HepG2 (cell line): Measurements from ENCODE around the gene ITGB8. TPM values are rescaled to one million over a fixed set of nuclear protein-coding genes. Genes with fewer than 3 reads are reported as not detected.

Source experiments
- ATAC-seq: fragments of 200-7000 bp; cut with Tn5 transposase; 3 replicates; pipeline ENCODE4 v1.9.1; 2020; ENCODE audit warnings: mild to moderate bottlenecking, moderate library complexity
- BruUV-seq: library from RNA; stranded (reverse); fragments of 400-500 nt; replicated peaks from 2 replicates; lab custom pipeline; 2021; lab: Mats Ljungman, UMichigan
- CTCF ChIA-PET: fragments of 300-600 bp; formaldehyde crosslinking; extraction: SDS; loops from one replicate; lab custom pipeline; 2021; ENCODE audit warnings: low total read pairs, inconsistent platforms, low intra/inter-chr PET ratio; lab: Yijun Ruan, JAX
- POLR2A ChIA-PET: fragments of 350-600 bp; sonication (Branson Sonifier 250); formaldehyde crosslinking; loops from one replicate; lab custom pipeline; 2020; ENCODE audit warnings: antibody characterized with exemption, inconsistent platforms; lab: Yijun Ruan, JAX
- DNase-seq: peaks from one replicate; pipeline ENCODE4 v3.0.0-alpha.2; 2015; ENCODE audit warnings: low spot score
- FAIRE-seq: peaks from 3 replicates; lab custom pipeline; 2011; peaks lifted over from hg19 to GRCh38; lab: Jason Lieb, UNC
- H2AFZ ChIP-seq: one replicate; pipeline ENCODE4 v1.6.1; 2011; ENCODE audit warnings: low read length, inconsistent platforms
- H3K27ac ChIP-seq: fragments of 300-600 bp; 3 replicates; pipeline ENCODE4 v1.8.0; 2011; ENCODE audit warnings: mixed run types, mild to moderate bottlenecking, mixed read lengths, low read length, inconsistent platforms; ENCODE audit not compliant: insufficient read depth; ENCODE audit errors: extremely low read length
- H3K27me3 ChIP-seq, 2 experiments: fragments of 200-600 bp in 1 of 2; 2 replicates in 1 of 2; 3 replicates in 1 of 2; pipeline versions ENCODE4 v1.6.0 to v1.8.0; 2011; ENCODE audit warnings: low read length in 2 of 2, mild to moderate bottlenecking in 2 of 2, moderate library complexity in 2 of 2, inconsistent platforms in 1 of 2; ENCODE audit not compliant: insufficient read depth in 2 of 2, control insufficient read depth in 1 of 2
- H3K36me3 ChIP-seq, 2 experiments: fragments of 200-600 bp in 1 of 2; replicated peaks in 1 of 2; 2 replicates in 1 of 2; 3 replicates in 1 of 2; pipeline versions ENCODE4 v1.5.1 to v1.8.0; 2011; ENCODE audit warnings: low read length in 2 of 2, inconsistent platforms in 1 of 2; ENCODE audit not compliant: insufficient read depth in 2 of 2, control insufficient read depth in 1 of 2
- H3K4me1 ChIP-seq: 2 replicates; pipeline ENCODE4 v1.5.1; 2012; ENCODE audit warnings: low read length, inconsistent platforms; ENCODE audit not compliant: insufficient read depth
- H3K4me2 ChIP-seq: 2 replicates; pipeline ENCODE4 v1.6.0; 2011; ENCODE audit warnings: low read depth, low read length, inconsistent platforms
- H3K4me3 ChIP-seq, 3 experiments: fragments of 200-600 bp in 1 of 3; sonication (generic), shearing (Covaris generic) in 1 of 3; replicated peaks in 1 of 3; 2 replicates each; pipeline ENCODE4 v1.5.1; 2011 to 2016; ENCODE audit warnings: low read length in 3 of 3, inconsistent platforms in 2 of 3, low read depth in 2 of 3, mild to moderate bottlenecking in 2 of 3, control low read depth in 1 of 3, mixed read lengths in 1 of 3; ENCODE audit not compliant: insufficient read depth in 1 of 3
- H3K79me2 ChIP-seq: one replicate; pipeline ENCODE4 v1.6.1; 2011; ENCODE audit warnings: low read length, inconsistent platforms; ENCODE audit not compliant: insufficient read depth
- H3K9ac ChIP-seq: 2 replicates; pipeline ENCODE4 v1.6.0; 2011; ENCODE audit warnings: mild to moderate bottlenecking, low read depth, low read length, inconsistent platforms; ENCODE audit not compliant: insufficient read depth
- H3K9me3 ChIP-seq: 2 replicates; pipeline ENCODE4 v1.5.1; 2012; ENCODE audit warnings: mild to moderate bottlenecking, low read length
- H4K20me1 ChIP-seq: 2 replicates; pipeline ENCODE4 v1.6.0; 2011; ENCODE audit warnings: inconsistent platforms, mild to moderate bottlenecking, low read length, moderate library complexity; ENCODE audit not compliant: insufficient read depth
- ELF4 ChIP-seq: sonication (generic); formaldehyde crosslinking; IDR thresholded peaks from 2 replicates; pipeline ENCODE4 v1.5.0; 2020; ENCODE audit warnings: missing genetic modification reagents, mild to moderate bottlenecking, moderate library complexity, borderline replicate concordance
- KLF6 ChIP-seq: IDR thresholded peaks from 2 replicates; pipeline ENCODE4 v1.8.0; 2016; ENCODE audit warnings: missing biosample characterization, missing genetic modification reagents
- MEIS1 ChIP-seq: sonication (generic); formaldehyde crosslinking; IDR thresholded peaks from 2 replicates; pipeline ENCODE4 v1.9.0; 2021; ENCODE audit warnings: mild to moderate bottlenecking, missing genetic modification reagents, moderate library complexity, borderline replicate concordance
- NR2F6 ChIP-seq, 2 experiments: IDR thresholded peaks; 2 replicates each; pipeline ENCODE4 v1.6.1; 2016; ENCODE audit warnings: antibody characterized with exemption in 1 of 2, mild to moderate bottlenecking in 1 of 2
- POLR2AphosphoS2 ChIP-seq: IDR thresholded peaks from 2 replicates; pipeline ENCODE4 v1.6.1; 2011; ENCODE audit warnings: low read depth, low read length, improper control_type of control experiment
- ZNF644 ChIP-seq: IDR thresholded peaks from 2 replicates; pipeline ENCODE4 v1.6.1; 2016; ENCODE audit warnings: low read depth
- ZNF687 ChIP-seq: sonication (generic); formaldehyde crosslinking; IDR thresholded peaks from 2 replicates; pipeline ENCODE4 v1.5.1; 2020; ENCODE audit warnings: mild to moderate bottlenecking, missing genetic modification reagents, moderate library complexity
- WGBS: methylation state at CpG from one replicate; pipeline ENCODE4 v1.1.6; 2017; ENCODE audit warnings: low lambda C conversion rate; 5-methylcytosine and 5-hydroxymethylcytosine counted together
- in situ Hi-C: cut with HindIII; loops from 2 replicates; pipeline ENCODE4 v1.10.0; 2017; ENCODE audit warnings: low pct_unique_long_range_greater_than_20kb; ENCODE audit not compliant: extremely low pct_ligation_motif_present
- intact Hi-C: fragments of 100-400 bp; cut with micrococcal nuclease; formaldehyde crosslinking; loops from one replicate; pipeline ENCODE4 v1.10.0; 2022; ENCODE audit not compliant: unreplicated experiment
- polyA plus RNA-seq, 8 experiments: library from polyadenylated mRNA; depleted of rRNA in 3 of 8; stranded (reverse) in 7 of 8; unstranded in 1 of 8; fragments of >200 nt; fragmentation: Illumina TruSeq in 4 of 8; extraction: Trizol in 4 of 8; gene quantifications; 2 replicates each; pipeline versions ENCODE4 v1.2.1 to v1.2.3, GENCODE V29; 2011 to 2016; ENCODE audit warnings: low read depth in 4 of 8, missing spikeins in 1 of 8, mixed read lengths in 1 of 8; ENCODE audit not compliant: insufficient read depth in 1 of 8
- total RNA-seq, 5 experiments: library from RNA; depleted of rRNA; stranded (reverse); fragments of >200 nt; fragmentation: Illumina TruSeq; extraction: Trizol; gene quantifications; 2 replicates each; pipeline ENCODE4 v1.2.3, GENCODE V29; 2016; ENCODE audit warnings: low read depth in 1 of 5
- TF ChIP-seq, protein P1 (sequence below): sonication (generic); formaldehyde crosslinking; IDR thresholded peaks from 2 replicates; pipeline ENCODE4 v1.5.0; 2020; ENCODE audit warnings: missing genetic modification reagents, mild to moderate bottlenecking, borderline replicate concordance

Gene ITGB8
- total and polyA plus RNA-seq, 2 of the 13 experiments (the other 11 are each of a cell fraction or from before 2014, with no cell fraction given), result 0.01 TPM; not detected in 1

- in situ Hi-C loops (loop anchor here (25.0 kb wide), 1 partner anchor 541 kb away; the partner anchor contains the start of gene TMEM196), intact Hi-C loops (no loop called here)
- Histone ChIP-seq H3K9me3 (no peaks in the 10 kb centered on the region), H3K4me2 (no peak overlapping the region), H3K36me3 (no peaks in the 10 kb centered on the region), H3K79me2 (no peaks in the 10 kb centered on the region), H3K4me3 (no peak overlapping the region), H3K27me3 (no peaks in the 10 kb centered on the region), H3K9ac (no peak overlapping the region), H2AFZ (no peak overlapping the region), H4K20me1 (no peaks in the 10 kb centered on the region), H3K4me1 (peaks cover 33% of the 10 kb centered on the region), H3K27ac (no peak overlapping the region)
- 4% methylated on average over 1 of the region's 1 CpG for WGBS
- no TSS peak for BruUV-seq
- TF ChIP-seq MEIS1 (CRISPR knock-in tag) (no peak), ELF4 (no peak), ZNF687 (CRISPR knock-in tag) (no peak)
- ATAC-seq (no peak), DNase-seq (no peak), FAIRE-seq (no peak)
- ChIA-PET POLR2A (no interaction called here), CTCF (no interaction called here)
Measured at GRCh38 chr7:20302891-20303290, 27.8 kb upstream of the ITGB8 start.

GRCh38 chr7:20304366-20304765 lies 26.3 kb upstream of the ITGB8 start:
- peak overlapping the region; percentile 30; the same call in 1 of the 2 replicates for H3K4me2 ChIP-seq
- FAIRE-seq (peak; percentile 26), DNase-seq (peak; percentile 68), ATAC-seq (peak; percentile 93)
- H3K27me3 ChIP-seq, result no peaks in the 10 kb centered on the region
- intact Hi-C loops (no loop called here), in situ Hi-C loops (loop anchor here (25.0 kb wide), 1 partner anchor 542 kb away; the partner anchor contains the start of gene TMEM196)
- no peak overlapping the region for H2AFZ ChIP-seq
- H3K27ac ChIP-seq, result no peak overlapping the region
- no peaks in the 10 kb centered on the region for H4K20me1 ChIP-seq
- no peaks in the 10 kb centered on the region for H3K79me2 ChIP-seq
- 0% methylated on average over 3 of the region's 4 CpGs for WGBS
- H3K9ac ChIP-seq, result no peak overlapping the region
- no peak overlapping the region for H3K4me3 ChIP-seq
- H3K9me3 ChIP-seq, result no peaks in the 10 kb centered on the region
- no peaks in the 10 kb centered on the region for H3K36me3 ChIP-seq
- ChIA-PET CTCF (no interaction called here), POLR2A (no interaction called here)
- H3K4me1 ChIP-seq, result peaks cover 33% of the 10 kb centered on the region
- no TSS peak for BruUV-seq
- TF ChIP-seq, protein P1, sequence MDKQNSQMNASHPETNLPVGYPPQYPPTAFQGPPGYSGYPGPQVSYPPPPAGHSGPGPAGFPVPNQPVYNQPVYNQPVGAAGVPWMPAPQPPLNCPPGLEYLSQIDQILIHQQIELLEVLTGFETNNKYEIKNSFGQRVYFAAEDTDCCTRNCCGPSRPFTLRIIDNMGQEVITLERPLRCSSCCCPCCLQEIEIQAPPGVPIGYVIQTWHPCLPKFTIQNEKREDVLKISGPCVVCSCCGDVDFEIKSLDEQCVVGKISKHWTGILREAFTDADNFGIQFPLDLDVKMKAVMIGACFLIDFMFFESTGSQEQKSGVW (CRISPR knock-in tag), result no peak
- TF ChIP-seq NR2F6 (IDR thresholded peaks at IDR 0.05) (peak; percentile 34; the same call in 1 of the 2 replicates), NR2F6 (CRISPR knock-in tag; IDR thresholded peaks at IDR 0.05) (no peak), KLF6 (CRISPR knock-in tag) (no peak), POLR2AphosphoS2 (no peak), ZNF644 (CRISPR knock-in tag) (no peak)
